ENCODE data around the gene NTPCR. TPM values are rescaled to one million over a fixed set of nuclear protein-coding genes. Genes with fewer than 3 reads are reported as not detected.

NTPCR gene
- total RNA-seq, 1 experiment from 2014 or later: 28.1 TPM

DNA sequence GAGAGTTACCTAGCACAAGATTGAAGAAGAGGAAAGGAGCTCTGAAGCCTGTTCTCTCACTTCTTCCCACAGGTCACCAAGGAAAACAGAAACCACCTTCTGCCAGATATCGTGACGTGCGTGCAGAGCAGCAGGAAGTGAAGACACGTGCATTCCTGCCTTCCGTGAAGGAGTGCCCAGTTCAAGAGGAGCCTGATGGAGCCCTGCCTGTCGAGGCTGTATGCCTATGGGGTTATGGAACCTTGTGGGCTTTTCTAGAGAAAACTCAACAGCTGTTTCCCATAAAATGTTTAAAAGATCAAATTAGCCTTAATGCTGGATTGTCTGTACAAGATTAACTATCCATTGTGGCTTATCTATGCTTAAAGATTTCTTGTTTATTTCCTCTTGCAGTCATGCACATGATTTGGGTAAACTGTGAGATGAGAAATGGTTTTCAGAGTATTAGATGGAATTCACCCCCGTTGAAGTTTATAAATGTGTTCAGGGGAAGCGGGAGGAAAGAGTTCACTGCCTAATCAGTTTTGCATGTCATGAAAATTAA is 27.8 kb downstream of the NTPCR start:
- no peak for DNase-seq (ENCODE audit: low read depth, low spot score)
- in situ Hi-C loops (cut with HindIII; ENCODE audit: low pct_unique_long_range_greater_than_20kb, low sequenced_read_pairs): no loop called here

DNA sequence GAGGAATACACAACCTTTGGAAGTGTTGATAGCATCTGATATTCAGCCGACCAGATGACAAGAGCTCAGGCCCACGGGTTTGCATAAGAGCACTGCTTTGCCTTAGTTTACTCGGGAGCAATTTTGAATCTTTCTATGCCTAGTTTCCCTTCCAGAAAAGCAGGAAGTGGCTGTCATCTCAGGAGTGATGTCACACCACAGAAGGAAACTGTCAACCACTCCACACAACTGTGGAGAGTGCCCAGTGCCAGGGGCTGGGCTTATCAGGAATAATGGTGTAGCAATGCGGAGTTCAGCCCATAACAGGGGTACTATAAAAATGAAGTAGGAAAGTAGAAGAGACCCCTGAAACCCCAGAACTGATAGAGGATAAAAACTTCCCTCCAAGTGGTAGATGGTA is 28.4 kb downstream of the NTPCR start:
- in situ Hi-C loops (cut with HindIII; ENCODE audit: low pct_unique_long_range_greater_than_20kb, low sequenced_read_pairs): no loop called here
- DNase-seq (ENCODE audit: low read depth, low spot score): no peak

DNA sequence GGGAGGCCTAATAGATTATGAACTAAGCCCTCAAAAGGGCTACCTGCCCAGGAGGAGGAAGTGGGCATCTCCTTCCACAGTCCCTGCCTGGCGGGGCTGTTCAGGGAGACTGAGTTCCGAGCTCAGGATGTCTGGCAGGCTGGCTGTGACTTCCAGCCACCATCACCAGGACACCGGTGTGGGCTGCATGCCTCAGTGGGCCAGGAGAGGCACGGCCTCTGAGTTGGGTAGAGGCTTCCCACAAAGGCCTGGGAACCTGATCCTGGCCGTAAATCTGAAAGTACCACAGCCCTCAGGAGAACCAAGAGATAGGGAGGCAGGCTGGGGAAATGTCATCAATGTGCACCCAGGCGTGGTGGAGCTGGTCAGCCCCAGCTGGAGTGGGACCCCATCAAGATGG is 29.1 kb downstream of the NTPCR start:
- DNase-seq (ENCODE audit: low read depth, low spot score): no peak

DNA sequence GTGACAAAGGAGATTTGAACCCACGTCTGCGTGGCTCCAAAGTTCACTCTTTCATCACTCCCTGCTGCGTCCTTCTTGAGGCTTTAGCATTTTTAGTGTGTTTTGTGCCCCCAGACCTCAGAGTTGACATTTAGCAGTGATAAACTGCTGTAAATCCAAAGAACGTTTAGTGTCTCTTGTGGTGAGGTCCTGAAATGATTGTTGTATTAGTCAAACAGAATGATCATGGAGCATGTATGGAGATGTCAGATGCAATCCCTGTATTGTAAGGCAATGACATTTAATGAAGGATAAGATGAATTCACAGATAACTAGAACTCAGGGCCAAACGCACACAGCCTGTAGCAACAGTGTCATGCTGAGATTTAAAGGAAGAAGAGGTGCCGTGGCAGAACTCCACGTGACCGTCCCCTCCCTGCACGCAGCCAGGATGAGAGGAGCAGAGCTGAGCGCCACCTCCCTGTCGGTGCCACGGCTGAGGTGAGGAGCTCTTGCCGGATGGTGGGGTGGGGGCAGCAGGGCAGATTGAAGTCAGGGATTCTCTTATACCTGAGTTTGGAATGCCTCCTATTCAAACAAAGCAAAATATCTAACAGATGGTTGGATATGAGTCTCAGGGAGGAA is 30.1 kb downstream of the NTPCR start:
- in situ Hi-C loops (cut with HindIII; ENCODE audit: low pct_unique_long_range_greater_than_20kb, low sequenced_read_pairs): no loop called here
- no peak for DNase-seq (ENCODE audit: low read depth, low spot score)

More for the DNA sequence above, 29.1 kb downstream of the NTPCR start:
- in situ Hi-C loops (cut with HindIII; ENCODE audit: low pct_unique_long_range_greater_than_20kb, low sequenced_read_pairs): no loop called here

DNA sequence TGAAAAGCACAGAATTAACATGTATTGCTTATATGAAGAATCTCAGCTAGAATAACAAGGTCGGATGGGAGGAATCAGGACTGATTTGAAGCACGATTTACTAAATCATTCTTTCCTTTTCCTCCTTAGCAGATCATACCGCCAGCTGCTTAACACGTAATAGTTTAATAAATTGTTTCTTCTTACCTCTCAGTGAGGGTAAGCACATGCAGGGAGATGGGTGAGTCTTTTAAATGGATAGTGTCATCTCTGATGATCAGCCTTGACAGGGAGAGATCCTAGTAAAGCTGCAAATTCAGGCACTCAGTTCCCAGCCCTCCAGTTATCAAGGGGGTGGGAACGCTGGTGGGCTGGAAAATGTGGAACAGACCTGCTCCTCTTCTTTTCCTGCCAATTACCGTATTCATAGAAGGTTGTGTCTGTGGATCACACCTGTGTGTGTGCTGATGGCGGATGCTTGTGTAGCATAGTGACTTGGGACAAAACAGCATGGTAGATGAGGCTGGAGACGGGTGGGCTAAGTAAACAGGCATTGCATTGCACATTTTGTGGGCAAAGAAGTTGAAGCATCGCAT is 30.7 kb downstream of the NTPCR start:
- no peak for DNase-seq (ENCODE audit: low read depth, low spot score)
- in situ Hi-C loops (cut with HindIII; ENCODE audit: low pct_unique_long_range_greater_than_20kb, low sequenced_read_pairs): no loop called here

DNA sequence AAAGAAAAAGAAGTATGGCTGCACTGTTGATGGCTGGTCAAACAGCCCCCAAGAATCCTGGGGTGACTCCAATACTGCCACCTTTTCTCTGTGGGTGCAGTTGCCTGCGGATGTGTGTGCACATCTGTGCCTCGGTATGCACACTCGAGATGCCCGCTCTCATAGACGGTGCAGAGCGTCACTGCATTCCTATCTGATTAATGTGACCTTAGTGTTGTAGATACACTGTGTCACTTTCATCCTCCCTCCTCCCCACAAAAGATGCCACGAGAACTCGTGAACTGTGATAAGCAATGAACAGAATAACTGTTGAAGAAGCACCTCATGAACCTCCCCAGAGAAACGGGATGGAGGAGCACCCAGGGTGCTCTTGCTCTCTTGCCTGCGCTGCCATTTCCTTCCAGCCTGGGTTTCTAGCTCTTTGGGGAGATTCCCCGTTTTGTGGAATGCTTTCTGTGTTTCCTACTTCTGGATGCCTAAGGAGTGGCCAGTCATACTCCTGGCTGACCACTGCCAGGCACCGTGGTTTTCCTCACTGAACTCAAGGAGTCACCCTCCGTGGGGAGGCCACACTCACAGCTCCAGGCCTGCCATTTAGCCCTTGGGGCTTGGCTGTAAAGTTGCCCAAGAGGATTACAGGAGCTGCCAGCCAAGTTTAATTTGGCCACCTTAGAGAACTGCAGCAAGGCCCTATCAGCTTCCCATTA is 32.0 kb downstream of the NTPCR start:
- in situ Hi-C loops (cut with HindIII; ENCODE audit: low pct_unique_long_range_greater_than_20kb, low sequenced_read_pairs): no loop called here
- DNase-seq (ENCODE audit: low read depth, low spot score): no peak

DNA sequence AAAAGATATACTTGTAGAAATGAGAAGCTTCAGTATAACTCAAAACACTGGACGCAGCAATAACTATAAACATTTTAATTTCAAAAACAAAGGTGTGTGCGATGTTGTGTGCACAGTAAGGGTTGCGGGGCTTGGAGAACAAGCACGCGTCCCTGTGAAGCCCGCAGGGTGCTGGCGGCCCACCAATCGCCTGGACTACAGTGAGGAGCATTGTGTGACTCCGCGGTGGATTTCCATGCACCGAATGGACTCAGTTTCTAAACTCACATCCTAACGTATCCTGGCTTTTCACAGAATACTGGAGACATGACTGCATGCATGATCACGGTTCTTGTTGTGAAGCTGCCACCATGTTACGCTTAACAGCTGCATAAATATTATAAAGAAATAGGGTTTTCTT is 33.0 kb downstream of the NTPCR start:
- in situ Hi-C loops (cut with HindIII; ENCODE audit: low pct_unique_long_range_greater_than_20kb, low sequenced_read_pairs): no loop called here

DNA sequence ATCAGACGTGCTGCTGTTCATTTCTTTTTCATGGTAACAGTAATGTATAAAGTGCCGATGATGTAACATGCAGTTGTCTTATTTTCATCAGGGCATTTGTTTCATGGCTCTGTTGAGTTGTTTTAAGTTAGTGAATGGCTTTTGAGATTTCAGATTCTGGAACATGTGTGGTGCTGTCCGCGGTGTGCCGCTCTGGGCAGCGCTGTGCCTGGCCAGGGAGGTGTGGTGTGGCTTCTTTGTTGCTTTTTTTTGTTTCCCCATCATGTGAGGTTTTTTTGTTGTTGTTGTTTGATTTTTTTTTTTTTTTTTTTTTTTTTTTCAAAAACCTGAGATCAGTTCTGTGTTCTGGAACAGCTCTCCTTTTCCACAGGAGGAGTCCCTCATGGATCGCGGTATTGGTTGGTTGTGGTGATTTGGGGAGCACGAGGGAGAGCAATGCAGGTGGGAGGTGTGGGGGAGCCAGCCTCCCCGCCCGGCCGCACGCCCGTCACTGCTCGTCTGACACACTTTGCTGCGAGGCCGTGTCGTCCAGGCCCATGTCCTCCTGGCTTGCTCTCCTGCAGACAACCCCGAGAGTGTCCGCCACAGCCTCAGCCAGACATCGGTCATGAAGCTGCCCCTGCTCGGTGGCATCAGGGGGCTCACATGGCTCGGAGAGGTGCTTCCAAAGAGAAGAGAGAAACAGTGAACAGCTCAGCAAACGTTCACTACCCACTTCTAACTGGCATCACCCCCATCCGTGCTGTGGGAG is 33.6 kb downstream of the NTPCR start:
- no peak for DNase-seq (ENCODE audit: low read depth, low spot score)
- in situ Hi-C loops (cut with HindIII; ENCODE audit: low pct_unique_long_range_greater_than_20kb, low sequenced_read_pairs): no loop called here

More for the DNA sequence above, 33.0 kb downstream of the NTPCR start:
- no peak for DNase-seq (ENCODE audit: low read depth, low spot score)

DNA sequence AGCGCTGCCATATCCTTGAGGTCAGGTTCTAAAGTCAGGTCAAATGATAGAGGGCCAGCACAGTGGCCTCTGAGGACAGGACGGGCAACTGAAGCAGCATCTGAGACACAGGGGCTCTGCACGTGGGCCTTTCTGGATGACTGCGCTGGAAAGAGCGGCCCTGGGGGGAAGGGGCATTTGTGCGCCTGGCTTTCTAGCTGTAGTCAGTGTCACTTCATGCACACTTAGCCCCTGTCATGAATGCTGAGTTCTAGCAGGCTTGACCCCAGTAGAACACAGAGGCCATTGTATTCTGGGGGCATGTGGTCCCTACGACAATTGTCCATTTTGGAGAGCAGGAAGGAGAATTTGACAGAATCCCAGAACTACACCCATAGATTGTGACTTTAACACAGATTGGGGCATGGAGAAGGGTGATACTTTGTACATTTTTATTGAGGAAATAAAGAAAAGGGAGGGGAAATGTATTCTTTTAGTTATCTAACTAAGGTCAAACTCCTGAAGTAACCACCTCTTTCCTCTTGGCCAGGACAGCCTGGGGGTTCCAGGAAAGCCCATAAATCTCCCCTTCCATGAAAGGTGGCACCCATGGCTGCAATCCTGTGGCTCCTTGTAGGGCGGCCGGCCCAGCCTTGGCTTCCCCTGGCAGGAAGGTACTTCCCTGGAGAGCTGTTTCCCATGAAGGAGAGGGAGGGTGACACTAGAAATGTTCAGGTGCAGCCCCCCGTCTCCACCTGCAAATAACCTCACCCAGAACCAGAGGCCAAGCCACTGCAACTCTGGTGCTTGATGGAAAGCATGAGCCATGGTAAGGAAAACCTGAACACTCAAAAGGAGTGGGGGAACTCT is 34.4 kb downstream of the NTPCR start:
- in situ Hi-C loops (cut with HindIII; ENCODE audit: low pct_unique_long_range_greater_than_20kb, low sequenced_read_pairs): no loop called here

DNA sequence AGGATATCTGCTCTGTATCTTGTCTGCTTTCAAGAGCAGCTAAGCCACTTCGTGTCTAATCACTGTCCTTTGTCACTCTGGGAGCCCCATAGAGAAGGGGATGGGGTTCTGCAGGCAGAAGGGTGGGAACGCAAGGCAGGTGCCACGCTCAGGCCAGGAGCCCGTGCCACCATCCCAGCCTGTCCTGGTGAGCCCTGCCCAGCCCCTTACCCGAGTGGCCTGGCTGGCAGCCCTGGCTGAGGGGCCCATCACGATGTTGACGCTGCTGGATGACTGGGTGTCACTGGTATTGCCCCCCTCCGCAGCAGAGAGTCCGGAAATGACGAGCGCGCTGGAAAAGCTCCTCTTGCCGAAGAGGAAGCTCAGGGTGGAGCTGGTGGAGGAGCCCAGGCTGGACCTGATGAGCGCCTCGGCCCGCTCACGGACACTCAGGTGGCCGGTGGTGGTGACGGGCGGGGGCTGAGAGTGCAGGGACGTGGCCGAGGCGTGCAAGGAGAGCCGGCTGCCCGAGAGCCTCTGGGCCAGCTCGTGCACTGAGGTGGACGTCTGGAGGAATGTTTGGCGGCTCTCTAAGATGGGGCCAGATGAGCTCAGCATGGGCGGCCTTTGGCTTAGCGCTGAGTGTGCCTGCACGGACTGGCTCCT is 35.6 kb downstream of the NTPCR start:
- no peak for DNase-seq (ENCODE audit: low read depth, low spot score)
- in situ Hi-C loops (cut with HindIII; ENCODE audit: low pct_unique_long_range_greater_than_20kb, low sequenced_read_pairs): no loop called here

More for the DNA sequence above, 34.4 kb downstream of the NTPCR start:
- DNase-seq (ENCODE audit: low read depth, low spot score): peak; percentile 11

DNA sequence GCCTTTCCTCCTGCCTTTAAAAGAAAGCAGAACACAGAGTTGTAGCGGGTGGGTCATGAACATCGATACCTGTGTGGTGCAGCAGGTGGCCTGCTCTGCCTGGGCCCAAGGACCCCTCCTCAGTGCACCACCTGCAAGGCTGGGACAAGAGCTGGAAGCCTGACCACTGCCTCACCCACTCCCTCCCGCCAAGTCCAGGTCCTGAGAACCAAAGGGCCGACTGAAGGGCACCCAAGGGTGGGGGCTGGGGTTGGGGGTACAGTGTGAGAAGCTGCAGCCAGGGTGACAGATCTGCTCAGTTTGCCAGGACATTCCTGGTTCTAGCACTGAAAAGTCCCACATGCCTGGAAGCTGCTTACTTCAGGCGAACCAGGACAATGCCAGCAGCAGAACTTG is 36.1 kb downstream of the NTPCR start:
- in situ Hi-C loops (cut with HindIII; ENCODE audit: low pct_unique_long_range_greater_than_20kb, low sequenced_read_pairs): no loop called here
- DNase-seq (ENCODE audit: low read depth, low spot score): no peak

DNA sequence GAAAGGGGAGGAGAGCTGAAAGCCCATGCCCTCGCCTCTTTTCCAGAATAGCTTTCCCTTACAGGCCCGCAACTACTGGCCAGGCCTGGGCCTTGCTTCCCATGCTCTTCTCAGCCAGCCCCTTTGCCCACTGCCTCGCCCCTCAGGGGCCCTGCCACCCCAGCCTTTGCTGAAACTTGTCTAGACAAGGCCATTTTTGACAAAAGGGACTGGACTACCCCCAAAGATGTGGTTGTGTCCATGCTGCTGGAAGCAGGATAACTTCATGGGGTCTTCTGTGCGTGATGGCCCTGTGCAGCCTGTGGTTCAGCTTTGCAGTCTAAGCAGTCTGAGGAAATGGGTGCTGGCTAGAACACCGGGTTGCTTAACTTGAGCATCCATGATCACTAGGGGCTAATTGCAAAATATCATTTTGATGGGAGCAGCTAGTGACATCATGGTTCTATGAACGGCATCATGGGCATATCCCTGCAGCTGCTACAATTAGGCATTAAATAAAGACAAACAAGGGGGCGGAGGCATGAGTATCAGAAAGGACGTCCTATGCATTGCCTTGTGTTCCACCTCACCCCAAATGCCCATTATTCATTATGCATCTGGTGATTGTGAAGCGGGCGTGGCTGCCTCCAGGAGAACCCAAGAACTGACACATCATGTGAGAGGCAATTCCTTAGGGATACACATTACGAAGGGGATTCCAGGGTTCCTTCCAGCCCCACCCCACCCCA is 36.8 kb downstream of the NTPCR start:
- DNase-seq (ENCODE audit: low read depth, low spot score): no peak
- in situ Hi-C loops (cut with HindIII; ENCODE audit: low pct_unique_long_range_greater_than_20kb, low sequenced_read_pairs): no loop called here

DNA sequence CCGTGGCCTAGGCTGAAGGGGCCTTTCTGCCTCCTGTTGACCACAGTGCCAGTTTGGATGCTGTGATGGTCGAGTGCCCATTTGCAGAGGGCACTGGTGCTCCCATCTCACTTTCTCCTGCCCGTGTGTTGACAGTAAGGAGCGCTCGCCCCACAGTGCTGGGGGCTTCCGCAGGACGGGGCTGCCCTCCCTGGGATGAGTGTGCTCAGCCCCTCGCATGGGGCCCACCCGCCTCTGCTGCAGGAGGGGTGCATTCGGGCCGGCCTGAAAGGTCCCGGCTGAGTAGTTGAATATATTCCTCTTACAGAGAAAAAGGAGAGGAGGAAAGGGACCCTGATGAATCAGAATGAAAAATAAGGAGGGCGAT is 37.3 kb downstream of the NTPCR start:
- in situ Hi-C loops (cut with HindIII; ENCODE audit: low pct_unique_long_range_greater_than_20kb, low sequenced_read_pairs): no loop called here
- DNase-seq (ENCODE audit: low read depth, low spot score): no peak

DNA sequence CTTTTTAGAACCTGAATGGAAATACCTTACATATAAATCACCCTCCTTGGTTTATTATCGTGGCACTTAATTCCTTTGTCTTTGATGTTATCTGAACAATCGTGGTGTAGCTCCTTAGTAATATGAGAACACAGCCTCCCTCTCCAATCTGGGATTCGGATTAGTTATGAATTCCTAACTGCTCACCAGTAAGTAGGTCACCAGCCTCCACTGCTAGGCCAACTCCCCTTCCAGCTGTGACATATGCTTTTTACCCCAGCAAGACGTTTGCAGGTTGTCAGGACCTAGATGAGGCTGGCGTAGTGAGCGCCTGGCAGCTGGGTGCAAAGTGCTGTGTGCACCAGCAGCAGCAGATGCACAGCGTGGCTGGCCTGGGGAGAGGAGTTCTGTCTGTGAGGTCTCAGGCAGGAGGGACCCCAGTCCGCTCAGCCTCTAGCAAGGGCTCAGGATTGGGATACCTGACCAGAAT is 38.2 kb downstream of the NTPCR start:
- no peak for DNase-seq (ENCODE audit: low read depth, low spot score)

DNA sequence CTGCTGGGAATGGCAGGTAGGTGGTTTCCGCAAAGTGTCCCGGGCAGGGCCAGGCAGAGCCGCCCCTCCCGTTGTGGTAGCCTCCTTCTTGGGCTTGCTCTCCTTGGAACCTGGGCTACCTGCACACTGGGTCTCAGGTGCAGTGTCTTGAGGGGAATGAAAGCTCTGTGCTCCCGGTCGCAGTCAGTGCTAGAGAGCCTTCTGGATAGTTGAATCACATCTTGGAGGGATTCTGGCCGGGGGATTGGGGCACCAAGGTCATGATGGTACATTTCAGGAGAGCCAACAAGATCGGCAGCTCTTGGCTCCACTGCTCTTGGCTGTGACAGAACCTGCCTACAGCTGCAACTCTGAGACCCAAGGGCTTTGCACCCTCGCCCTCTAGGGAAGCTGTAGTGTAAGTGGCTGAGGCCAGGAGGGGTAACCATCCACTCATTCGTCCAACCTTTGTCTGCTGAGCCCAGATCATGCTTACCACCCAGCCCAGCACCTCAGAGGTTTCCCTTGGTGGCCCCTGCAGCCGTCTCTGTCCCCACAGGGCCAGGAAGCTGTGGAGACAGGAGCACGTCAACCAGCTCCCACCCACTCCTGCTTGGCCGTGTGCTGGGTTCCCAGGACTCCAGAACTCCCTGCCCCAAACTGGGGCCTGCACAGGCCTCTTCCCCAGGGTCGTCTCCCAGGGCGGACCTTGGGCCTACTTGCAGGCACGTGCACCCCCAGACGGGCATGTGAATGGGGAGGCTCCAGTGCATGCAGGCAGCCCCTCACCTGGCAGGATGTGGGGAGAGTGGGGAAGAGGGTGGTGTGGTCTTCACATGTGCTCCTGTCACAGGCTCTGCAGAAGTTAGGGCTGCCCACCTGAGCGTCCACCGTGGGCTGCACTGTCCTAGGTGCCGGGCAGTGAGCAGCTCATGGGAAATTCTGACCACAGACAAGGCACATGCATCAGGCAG is 40.0 kb downstream of the NTPCR start:
- in situ Hi-C loops (cut with HindIII; ENCODE audit: low pct_unique_long_range_greater_than_20kb, low sequenced_read_pairs): no loop called here
- DNase-seq (ENCODE audit: low read depth, low spot score): no peak

More for the DNA sequence above, 38.2 kb downstream of the NTPCR start:
- in situ Hi-C loops (cut with HindIII; ENCODE audit: low pct_unique_long_range_greater_than_20kb, low sequenced_read_pairs): no loop called here
